MCF 10A (cell line): ENCODE data around the gene KLHL3. TPM values are rescaled to one million over a fixed set of nuclear protein-coding genes. Genes with fewer than 3 reads are reported as not detected.
"Not testable (repeated sequence)": the region's sequence is repeated elsewhere in the genome, so short reads cannot be mapped to it uniquely, and the experiment has no call there.

Experiments used
- BruUV-seq: library from RNA; stranded (reverse); fragments of 400-500 nt; replicated peaks from 2 replicates; lab custom pipeline; 2021; lab: Mats Ljungman, UMichigan
- CTCF ChIA-PET: fragments of 300-600 bp; sonication (Branson Sonifier 250); formaldehyde crosslinking; extraction: SDS; loops from one replicate; lab custom pipeline; 2021; ENCODE audit warnings: antibody characterized with exemption, inconsistent platforms; lab: Yijun Ruan, JAX
- POLR2A ChIA-PET: fragments of 300-600, 350-650 bp; sonication (Branson Sonifier 250); formaldehyde crosslinking; extraction: SDS; loops from one replicate; lab custom pipeline; 2020; ENCODE audit warnings: antibody characterized with exemption, inconsistent platforms; lab: Yijun Ruan, JAX
- DNase-seq: peaks from one replicate; pipeline ENCODE4 v3.0.0-alpha.2; 2018; ENCODE audit not compliant: unreplicated experiment
- H3K27ac Mint-ChIP-seq: one replicate; pipeline ENCODE4 v1.8.0; 2022; ENCODE audit warnings: mild to moderate bottlenecking, low read depth, mixed read lengths; ENCODE audit not compliant: unreplicated experiment
- H3K27me3 Mint-ChIP-seq: one replicate; pipeline ENCODE4 v1.8.0; 2022; ENCODE audit warnings: mixed read lengths; ENCODE audit not compliant: insufficient read depth, unreplicated experiment
- H3K36me3 Mint-ChIP-seq: one replicate; pipeline ENCODE4 v1.8.0; 2022; ENCODE audit warnings: mild to moderate bottlenecking, moderate library complexity, mixed read lengths; ENCODE audit not compliant: insufficient read depth, unreplicated experiment
- H3K4me1 Mint-ChIP-seq: one replicate; pipeline ENCODE4 v1.8.0; 2022; ENCODE audit warnings: mixed read lengths; ENCODE audit not compliant: insufficient read depth, unreplicated experiment
- H3K4me3 Mint-ChIP-seq: one replicate; pipeline ENCODE4 v1.8.0; 2022; ENCODE audit warnings: mild to moderate bottlenecking, moderate library complexity, mixed read lengths; ENCODE audit not compliant: unreplicated experiment
- H3K9me3 Mint-ChIP-seq: one replicate; pipeline ENCODE4 v1.8.0; 2022; ENCODE audit warnings: mixed read lengths; ENCODE audit not compliant: unreplicated experiment
- intact Hi-C: fragments of 100-400 bp; cut with micrococcal nuclease; formaldehyde crosslinking; loops from 2 replicates; pipeline ENCODE4 v1.14.1; 2022
- total RNA-seq: library from RNA; stranded (reverse); gene quantifications from 2 replicates; pipeline ENCODE4 v1.2.3, GENCODE V29; 2022
- TF ChIP-seq, protein P1 (sequence below): fragments of 200-600 bp; IDR thresholded peaks from one replicate; pipeline ENCODE4 v1.8.0; 2022; ENCODE audit warnings: antibody characterized with exemption, mild to moderate bottlenecking; ENCODE audit not compliant: unreplicated experiment

KLHL3 gene
- total RNA-seq, 1 experiment from 2014 or later = 0.49 TPM

DNA sequence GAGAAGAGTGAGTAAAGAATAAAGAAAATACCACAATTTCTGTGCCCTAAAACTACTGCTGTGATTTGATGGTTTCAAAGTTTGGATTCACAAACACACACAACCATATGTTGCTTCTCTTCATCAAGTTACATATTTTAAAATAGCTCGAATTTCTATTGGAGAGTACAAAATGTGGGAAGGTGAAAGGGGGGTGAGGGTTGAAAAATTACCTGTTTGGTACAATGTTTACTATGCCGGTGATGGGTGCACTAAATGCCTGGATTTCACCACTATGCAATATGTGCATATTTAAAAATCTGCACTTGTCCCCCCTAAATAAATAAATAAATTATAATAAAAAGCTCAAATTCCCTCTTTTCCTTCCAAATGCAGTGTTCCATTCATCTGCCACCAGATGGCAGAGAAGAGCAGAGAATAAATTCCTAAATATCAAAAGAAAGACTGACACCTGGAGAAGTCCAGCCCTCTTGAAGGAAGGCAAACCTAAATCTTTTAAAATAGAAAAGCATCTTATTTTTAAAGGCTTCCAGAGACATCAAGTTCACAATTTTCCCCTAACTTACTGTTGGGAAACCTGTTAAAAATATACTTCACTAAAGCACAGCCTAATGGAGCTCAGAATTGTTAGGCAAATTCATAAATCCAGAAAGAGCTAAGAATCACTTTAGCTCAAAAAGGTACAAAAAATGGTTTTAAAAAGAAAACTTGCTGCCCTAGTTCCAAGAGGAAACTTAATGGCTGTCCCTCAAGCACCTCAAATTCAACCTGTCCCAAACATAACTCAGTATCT is 43.1 kb upstream of the KLHL3 start:
- TF ChIP-seq, protein P1, sequence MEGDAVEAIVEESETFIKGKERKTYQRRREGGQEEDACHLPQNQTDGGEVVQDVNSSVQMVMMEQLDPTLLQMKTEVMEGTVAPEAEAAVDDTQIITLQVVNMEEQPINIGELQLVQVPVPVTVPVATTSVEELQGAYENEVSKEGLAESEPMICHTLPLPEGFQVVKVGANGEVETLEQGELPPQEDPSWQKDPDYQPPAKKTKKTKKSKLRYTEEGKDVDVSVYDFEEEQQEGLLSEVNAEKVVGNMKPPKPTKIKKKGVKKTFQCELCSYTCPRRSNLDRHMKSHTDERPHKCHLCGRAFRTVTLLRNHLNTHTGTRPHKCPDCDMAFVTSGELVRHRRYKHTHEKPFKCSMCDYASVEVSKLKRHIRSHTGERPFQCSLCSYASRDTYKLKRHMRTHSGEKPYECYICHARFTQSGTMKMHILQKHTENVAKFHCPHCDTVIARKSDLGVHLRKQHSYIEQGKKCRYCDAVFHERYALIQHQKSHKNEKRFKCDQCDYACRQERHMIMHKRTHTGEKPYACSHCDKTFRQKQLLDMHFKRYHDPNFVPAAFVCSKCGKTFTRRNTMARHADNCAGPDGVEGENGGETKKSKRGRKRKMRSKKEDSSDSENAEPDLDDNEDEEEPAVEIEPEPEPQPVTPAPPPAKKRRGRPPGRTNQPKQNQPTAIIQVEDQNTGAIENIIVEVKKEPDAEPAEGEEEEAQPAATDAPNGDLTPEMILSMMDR = peak; percentile 86
- DNase-seq = peak; percentile 82
- Mint-ChIP-seq H3K9me3 (no peaks in the 10 kb centered on the region), H3K4me3 (no peak overlapping the region), H3K27ac (no peak overlapping the region), H3K36me3 (no peaks in the 10 kb centered on the region), H3K27me3 (peaks cover 24% of the 10 kb centered on the region), H3K4me1 (no peaks in the 10 kb centered on the region)
- intact Hi-C loops = loop anchor here (1.0 kb wide), 4 partner anchors 43 to 354 kb away; no protein-coding TSS in a partner anchor
- CTCF ChIA-PET = interaction anchor here (0.5 to 7.1 kb wide), 97 partner anchors 9 to 1733 kb away, joined by 3 to 75 read pairs (median 4); partner anchors contain the start of genes FAM13B, NME5 and WNT8A
- no TSS peak for BruUV-seq
- POLR2A ChIA-PET = interaction anchor here (0.6 to 1.8 kb wide), 9 partner anchors 23 to 520 kb away, joined by 3 to 8 read pairs (median 4); no protein-coding TSS in a partner anchor

DNA sequence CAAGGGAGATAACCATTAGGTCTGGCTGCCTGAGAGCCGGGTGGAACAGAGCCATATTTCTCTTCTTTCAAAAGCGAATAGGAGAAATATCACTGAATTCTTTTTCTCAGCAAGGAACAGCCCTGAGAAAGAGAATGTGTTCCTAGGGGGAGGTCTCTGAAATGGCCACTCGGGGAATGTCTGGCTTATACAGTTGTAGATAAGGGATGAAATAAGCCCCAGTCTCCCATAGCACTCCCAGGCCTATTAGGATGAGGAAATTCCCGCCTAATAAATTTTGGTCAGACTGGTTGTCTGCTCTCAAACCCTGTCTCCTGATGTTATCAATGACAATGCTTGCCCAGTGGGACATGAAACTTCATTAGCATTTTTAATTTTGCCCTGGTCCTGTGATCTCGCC is 32.0 kb upstream of the KLHL3 start:
- H3K27ac Mint-ChIP-seq, DNase-seq, POLR2A ChIA-PET, H3K9me3 Mint-ChIP-seq, intact Hi-C loops, H3K4me3 Mint-ChIP-seq, H3K4me1 Mint-ChIP-seq, BruUV-seq, H3K36me3 Mint-ChIP-seq: not testable (repeated sequence)
- H3K27me3 Mint-ChIP-seq = peaks cover 17% of the 10 kb centered on the region
- CTCF ChIA-PET = interaction anchor here (1.3 to 3.4 kb wide), 2 partner anchors 11 to 268 kb away, joined by 4 to 29 read pairs; no protein-coding TSS in a partner anchor

DNA sequence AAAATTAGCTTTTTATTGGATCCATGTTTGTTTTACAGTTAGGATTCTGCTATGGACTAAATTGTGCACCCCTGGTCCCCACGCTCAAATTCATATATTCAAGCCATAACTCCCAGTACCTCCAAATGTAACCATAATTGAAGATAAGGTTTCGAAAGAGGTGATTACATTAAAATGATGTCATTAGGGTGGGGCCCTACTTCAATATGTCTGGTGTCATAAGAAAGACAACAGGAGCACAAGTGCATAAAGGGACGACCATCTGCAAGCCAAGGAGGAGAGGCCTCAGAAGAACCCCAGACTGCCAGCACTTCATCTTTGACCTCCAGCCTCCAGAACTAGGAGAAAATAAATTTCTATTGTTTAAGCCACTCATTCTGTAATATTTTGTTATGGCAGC is 25.7 kb upstream of the KLHL3 start:
- no peak for DNase-seq
- peaks cover 27% of the 10 kb centered on the region for H3K4me1 Mint-ChIP-seq
- no peak overlapping the region for H3K27ac Mint-ChIP-seq
- no peaks in the 10 kb centered on the region for H3K9me3 Mint-ChIP-seq
- TF ChIP-seq, protein P1 = no peak
- CTCF ChIA-PET = interaction anchor here (0.6 to 2.4 kb wide), 8 partner anchors 8 to 372 kb away, joined by 3 to 32 read pairs (median 4); no protein-coding TSS in a partner anchor
- POLR2A ChIA-PET = interaction anchor here (0.5 to 1.6 kb wide), 3 partner anchors 8 to 261 kb away, joined by 3 to 5 read pairs (median 3); no protein-coding TSS in a partner anchor
- intact Hi-C loops = no loop called here
- no peaks in the 10 kb centered on the region for H3K36me3 Mint-ChIP-seq
- H3K27me3 Mint-ChIP-seq = no peaks in the 10 kb centered on the region
- no TSS peak for BruUV-seq
- no peak overlapping the region for H3K4me3 Mint-ChIP-seq

DNA sequence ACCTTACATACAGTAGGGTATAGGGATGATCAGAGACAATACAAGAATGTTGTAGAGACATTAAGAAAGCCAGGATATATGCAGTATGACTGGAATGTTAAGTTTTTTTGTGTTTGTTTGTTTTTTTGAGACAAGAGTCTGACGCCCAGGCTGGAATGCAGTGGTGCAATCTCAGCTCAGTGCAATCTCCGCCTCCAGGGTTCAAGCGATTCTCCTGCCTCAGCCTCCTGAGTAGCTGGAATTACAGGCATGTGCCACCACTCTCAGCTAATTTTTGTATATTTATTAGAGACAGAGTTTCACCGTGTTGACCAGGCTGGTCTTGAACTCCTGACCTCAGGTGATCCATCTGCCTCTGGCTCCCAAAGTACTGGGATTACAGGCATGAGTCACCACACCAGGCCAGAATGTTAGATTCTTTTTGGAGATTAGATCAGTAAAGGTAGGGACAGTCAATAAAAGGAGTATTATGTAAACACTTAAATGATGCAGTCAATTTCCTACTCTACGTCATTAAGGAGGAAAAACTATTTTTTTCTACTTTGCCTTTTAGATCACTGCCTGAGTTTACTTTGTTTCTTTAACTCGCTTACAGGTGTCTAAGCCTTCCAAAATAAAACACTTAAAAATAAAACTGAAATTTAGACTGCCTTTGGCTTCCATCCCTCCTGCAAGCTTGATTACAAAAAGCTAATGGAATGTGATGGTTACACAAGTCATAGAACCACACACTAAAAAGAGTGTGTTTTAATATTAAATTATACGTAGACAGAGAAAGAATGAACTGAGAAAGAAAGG is 25.0 kb upstream of the KLHL3 start:
- no TSS peak for BruUV-seq
- TF ChIP-seq, protein P1 = no peak
- peak; percentile 29 for DNase-seq
- Mint-ChIP-seq H3K9me3 (no peaks in the 10 kb centered on the region), H3K4me3 (no peak overlapping the region), H3K4me1 (peaks cover 27% of the 10 kb centered on the region), H3K36me3 (no peaks in the 10 kb centered on the region), H3K27ac (no peak overlapping the region), H3K27me3 (no peaks in the 10 kb centered on the region)
- CTCF ChIA-PET = interaction anchor here (0.6 to 2.4 kb wide), 11 partner anchors 9 to 417 kb away, joined by 3 to 32 read pairs (median 3); partner anchors contain the start of gene BRD8
- intact Hi-C loops = no loop called here
- POLR2A ChIA-PET = interaction anchor here (1.3 to 1.6 kb wide), 2 partner anchors 8 to 138 kb away, joined by 4 to 5 read pairs; no protein-coding TSS in a partner anchor
